Measurements from ENCODE around the gene MEF2C. TPM values are rescaled to one million over a fixed set of nuclear protein-coding genes. Genes with fewer than 3 reads are reported as not detected.
A peak's percentile ranks its signal among the peaks of the same experiment; 100 is the strongest.

The MEF2C gene
- total RNA-seq, 1 donor from 2014 or later, result 20.5 TPM

GRCh38 chr5:88727705-88728313, 155.2 kb downstream of the MEF2C start:
- Histone ChIP-seq H3K4me3 (ENCODE audit: insufficient read depth, low read depth, low read length) (no peak overlapping the region), H2AFZ (ENCODE audit: low read depth, low read length) (no peak overlapping the region), H3K27ac (ENCODE audit: low read depth, low read length) (no peak overlapping the region), H3K36me3 (ENCODE audit: insufficient read depth, low read length) (no peaks in the 10 kb centered on the region), H3K79me2 (ENCODE audit: insufficient read depth, low read length) (no peaks in the 10 kb centered on the region), H3K4me1 (ENCODE audit: insufficient read depth, low read length) (peaks cover 13% of the 10 kb centered on the region), H4K20me1 (ENCODE audit: insufficient read depth, low read length) (no peaks in the 10 kb centered on the region), H3K9me3 (ENCODE audit: insufficient read depth, low read depth, low read length) (no peaks in the 10 kb centered on the region), H3K9ac (ENCODE audit: low read length) (no peak overlapping the region), H3K27me3 (ENCODE audit: insufficient read depth, low read length) (no peaks in the 10 kb centered on the region), H3K4me2 (ENCODE audit: low read length) (no peak overlapping the region)
- Mint-ChIP-seq H3K4me3 (ENCODE audit: unreplicated experiment) (no peak overlapping the region), H3K9me3 (ENCODE audit: unreplicated experiment) (no peaks in the 10 kb centered on the region), H3K4me1 (ENCODE audit: low read depth, unreplicated experiment) (peaks cover 12% of the 10 kb centered on the region), H3K27me3 (ENCODE audit: low read depth, unreplicated experiment) (peaks cover 2% of the 10 kb centered on the region), H3K27ac (ENCODE audit: unreplicated experiment) (no peak overlapping the region), H3K36me3 (ENCODE audit: low read depth, unreplicated experiment) (no peaks in the 10 kb centered on the region)
- TF ChIP-seq CTCF (IDR thresholded peaks at IDR 0.05; ENCODE audit: insufficient read depth, low read depth, low read length) (peak; percentile 32), EZH2 (IDR thresholded peaks at IDR 0.05; ENCODE audit: insufficient read depth, low read length) (no peak)
- FAIRE-seq, result no peak
- peak; percentile 2 for DNase-seq (ENCODE audit: low read depth)

- Histone ChIP-seq H3K4me3 (ENCODE audit: insufficient read depth, low read depth, low read length) (no peak overlapping the region), H4K20me1 (ENCODE audit: insufficient read depth, low read length) (no peaks in the 10 kb centered on the region), H3K79me2 (ENCODE audit: insufficient read depth, low read length) (no peaks in the 10 kb centered on the region), H3K27ac (ENCODE audit: low read depth, low read length) (no peak overlapping the region), H3K27me3 (ENCODE audit: insufficient read depth, low read length) (no peaks in the 10 kb centered on the region), H3K4me1 (ENCODE audit: insufficient read depth, low read length) (no peaks in the 10 kb centered on the region), H3K36me3 (ENCODE audit: insufficient read depth, low read length) (no peaks in the 10 kb centered on the region), H3K9ac (ENCODE audit: low read length) (no peak overlapping the region), H3K4me2 (ENCODE audit: low read length) (no peak overlapping the region), H3K9me3 (ENCODE audit: insufficient read depth, low read depth, low read length) (no peaks in the 10 kb centered on the region), H2AFZ (ENCODE audit: low read depth, low read length) (no peak overlapping the region)
- H3K9me3 Mint-ChIP-seq (ENCODE audit: unreplicated experiment), result no peaks in the 10 kb centered on the region
- no peak overlapping the region for H3K4me3 Mint-ChIP-seq (ENCODE audit: unreplicated experiment)
- no peaks in the 10 kb centered on the region for H3K4me1 Mint-ChIP-seq (ENCODE audit: low read depth, unreplicated experiment)
- no peak for FAIRE-seq
- no peak overlapping the region for H3K27ac Mint-ChIP-seq (ENCODE audit: unreplicated experiment)
- peaks cover 4% of the 10 kb centered on the region for H3K36me3 Mint-ChIP-seq (ENCODE audit: low read depth, unreplicated experiment)
- no peak for TF ChIP-seq CTCF (IDR thresholded peaks at IDR 0.05; ENCODE audit: insufficient read depth, low read depth, low read length)
- DNase-seq (ENCODE audit: low read depth), result no peak
- peaks cover 6% of the 10 kb centered on the region for H3K27me3 Mint-ChIP-seq (ENCODE audit: low read depth, unreplicated experiment)
Observed at GRCh38 chr5:88725454-88725853, 157.5 kb downstream of the MEF2C start.

GRCh38 chr5:88724201-88724600, 158.8 kb downstream of the MEF2C start:
- no peaks in the 10 kb centered on the region for H3K4me1 Mint-ChIP-seq (ENCODE audit: low read depth, unreplicated experiment)
- peaks cover 4% of the 10 kb centered on the region for H3K36me3 Mint-ChIP-seq (ENCODE audit: low read depth, unreplicated experiment)

More at GRCh38 chr5:88724201-88724600, 158.8 kb downstream of the MEF2C start:
- H4K20me1 ChIP-seq (ENCODE audit: insufficient read depth, low read length), result no peaks in the 10 kb centered on the region
- H2AFZ ChIP-seq (ENCODE audit: low read depth, low read length), result no peak overlapping the region
- no peak overlapping the region for H3K4me2 ChIP-seq (ENCODE audit: low read length)
- TF ChIP-seq CTCF (IDR thresholded peaks at IDR 0.05; ENCODE audit: insufficient read depth, low read depth, low read length), result peak; percentile 29
- TF ChIP-seq EZH2 (IDR thresholded peaks at IDR 0.05; ENCODE audit: insufficient read depth, low read length), result no peak
- H3K27me3 Mint-ChIP-seq (ENCODE audit: low read depth, unreplicated experiment), result peaks cover 6% of the 10 kb centered on the region
- no peak overlapping the region for H3K9ac ChIP-seq (ENCODE audit: low read length)
- H3K4me3 ChIP-seq (ENCODE audit: insufficient read depth, low read depth, low read length), result no peak overlapping the region
- H3K9me3 Mint-ChIP-seq (ENCODE audit: unreplicated experiment), result no peaks in the 10 kb centered on the region
- H3K9me3 ChIP-seq (ENCODE audit: insufficient read depth, low read depth, low read length), result no peaks in the 10 kb centered on the region
- H3K36me3 ChIP-seq (ENCODE audit: insufficient read depth, low read length), result no peaks in the 10 kb centered on the region
- no peaks in the 10 kb centered on the region for H3K79me2 ChIP-seq (ENCODE audit: insufficient read depth, low read length)
- no peaks in the 10 kb centered on the region for H3K4me1 ChIP-seq (ENCODE audit: insufficient read depth, low read length)
- FAIRE-seq, result peak; percentile 17
- DNase-seq (ENCODE audit: low read depth), result peak; percentile 11
- no peaks in the 10 kb centered on the region for H3K27me3 ChIP-seq (ENCODE audit: insufficient read depth, low read length)
- no peak overlapping the region for H3K27ac Mint-ChIP-seq (ENCODE audit: unreplicated experiment)
- no peak overlapping the region for H3K4me3 Mint-ChIP-seq (ENCODE audit: unreplicated experiment)
- no peak overlapping the region for H3K27ac ChIP-seq (ENCODE audit: low read depth, low read length)
